Testis (tissue), 2 donors: ENCODE results near the gene ABCC10.

ENCODE experiments used
- POLR2A ChIP-seq: fragments of 450-650 bp; IDR thresholded peaks from one replicate; pipeline ENCODE4 v1.6.1; 2017; ENCODE audit warnings: antibody characterized with exemption, mild to moderate bottlenecking, moderate library complexity
- TF ChIP-seq, protein P1 (sequence below), 3 experiments: fragments of 450-650 bp in 2 of 3; fragments of 200-600 bp in 1 of 3; sonication (generic) in 1 of 3; IDR thresholded peaks; one replicate each; pipeline ENCODE4 v1.5.1; 2016 to 2019; ENCODE audit warnings: antibody characterized with exemption in 3 of 3, mild to moderate bottlenecking in 2 of 3, moderate library complexity in 1 of 3

- no peak for TF ChIP-seq POLR2A
- TF ChIP-seq, protein P1, sequence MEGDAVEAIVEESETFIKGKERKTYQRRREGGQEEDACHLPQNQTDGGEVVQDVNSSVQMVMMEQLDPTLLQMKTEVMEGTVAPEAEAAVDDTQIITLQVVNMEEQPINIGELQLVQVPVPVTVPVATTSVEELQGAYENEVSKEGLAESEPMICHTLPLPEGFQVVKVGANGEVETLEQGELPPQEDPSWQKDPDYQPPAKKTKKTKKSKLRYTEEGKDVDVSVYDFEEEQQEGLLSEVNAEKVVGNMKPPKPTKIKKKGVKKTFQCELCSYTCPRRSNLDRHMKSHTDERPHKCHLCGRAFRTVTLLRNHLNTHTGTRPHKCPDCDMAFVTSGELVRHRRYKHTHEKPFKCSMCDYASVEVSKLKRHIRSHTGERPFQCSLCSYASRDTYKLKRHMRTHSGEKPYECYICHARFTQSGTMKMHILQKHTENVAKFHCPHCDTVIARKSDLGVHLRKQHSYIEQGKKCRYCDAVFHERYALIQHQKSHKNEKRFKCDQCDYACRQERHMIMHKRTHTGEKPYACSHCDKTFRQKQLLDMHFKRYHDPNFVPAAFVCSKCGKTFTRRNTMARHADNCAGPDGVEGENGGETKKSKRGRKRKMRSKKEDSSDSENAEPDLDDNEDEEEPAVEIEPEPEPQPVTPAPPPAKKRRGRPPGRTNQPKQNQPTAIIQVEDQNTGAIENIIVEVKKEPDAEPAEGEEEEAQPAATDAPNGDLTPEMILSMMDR (IDR thresholded peaks at IDR 0.05): no peak
Observed at GRCh38 chr6:43467752-43468151, 40.4 kb downstream of the ABCC10 start.
